Stimulated activated CD8-positive, alpha-beta memory T cell treated with anti-CD3 and anti-CD28 coated beads, Interleukin-15, amount 100 ng/mL, for 4 hours (primary cell): ENCODE results near the gene SPOCK3.
A peak's percentile ranks its signal among the peaks of the same experiment; 100 is the strongest.
"Not testable (repeated sequence)": the region's sequence is repeated elsewhere in the genome, so short reads cannot be mapped to it uniquely, and the experiment has no call there.

ENCODE experiments used
- DNase-seq, 2 donors: peaks; one replicate each; pipeline ENCODE4 v3.0.0-alpha.2; 2020; ENCODE audit warnings: low read depth in 2 of 2

SPOCK3 gene

GRCh38 chr4:167035390-167035789, 198.9 kb downstream of the SPOCK3 start:
- DNase-seq, result no peak

- DNase-seq, result no peak
These were observed 199.3 kb downstream of the SPOCK3 start for GRCh38 chr4:167034983-167035382.

- no peak for DNase-seq
These were observed 201.4 kb downstream of the SPOCK3 start for GRCh38 chr4:167032871-167033270.

- DNase-seq, result no peak
These were observed 202.6 kb downstream of the SPOCK3 start for GRCh38 chr4:167031534-167032156.

GRCh38 chr4:167028976-167029375, 205.3 kb downstream of the SPOCK3 start:
- DNase-seq, result no peak

DNA sequence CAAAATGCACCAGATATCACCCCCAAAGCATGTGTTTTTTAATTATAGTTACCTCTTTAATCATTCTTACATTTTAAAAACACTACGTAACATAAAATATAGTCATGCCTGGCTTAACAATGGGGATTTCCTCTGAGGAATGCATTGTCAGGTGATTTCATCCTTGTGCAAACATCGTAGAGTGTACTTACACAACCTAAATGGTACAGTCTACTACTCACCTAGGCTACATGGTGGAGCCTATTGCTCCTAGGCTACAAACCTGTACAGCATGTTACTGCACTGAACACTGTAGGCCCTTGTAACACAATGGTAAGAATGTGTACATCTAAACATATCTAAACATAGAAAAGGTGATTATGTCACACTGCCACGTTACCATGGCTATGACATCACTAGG, 208.6 kb downstream of the SPOCK3 start:
- no peak for DNase-seq

GRCh38 chr4:167023364-167023925, 210.8 kb downstream of the SPOCK3 start:
- DNase-seq, result no peak

DNA sequence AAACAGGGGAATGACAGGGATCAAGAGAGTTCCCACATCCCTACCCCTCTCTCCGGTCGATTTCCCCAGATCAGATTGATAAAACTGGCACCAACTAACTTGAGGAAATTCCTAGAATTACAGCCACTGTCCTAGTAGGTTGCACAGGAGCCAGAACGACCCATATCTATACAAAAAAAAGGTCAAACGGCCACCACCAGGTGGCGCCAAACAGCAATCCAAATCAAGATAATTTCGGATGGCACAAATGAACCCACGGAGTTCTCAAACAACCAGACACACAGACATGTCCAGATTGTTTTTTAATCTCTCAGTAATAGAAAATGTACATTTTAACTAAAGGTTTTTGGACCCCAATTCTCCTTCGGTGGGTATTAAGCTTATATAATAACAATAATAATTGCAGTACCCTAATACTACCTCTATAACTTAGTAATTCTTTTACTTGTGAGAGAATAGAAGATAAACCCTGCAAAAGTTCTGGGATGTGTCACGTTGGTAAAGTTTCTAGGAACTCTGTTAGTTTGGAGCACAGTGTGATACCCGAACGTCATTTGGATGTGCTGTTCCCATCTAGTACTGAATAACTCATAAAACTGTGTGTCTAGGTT, 212.6 kb downstream of the SPOCK3 start:
- peak in 1 of 2 donors; percentile 6 for DNase-seq

DNA sequence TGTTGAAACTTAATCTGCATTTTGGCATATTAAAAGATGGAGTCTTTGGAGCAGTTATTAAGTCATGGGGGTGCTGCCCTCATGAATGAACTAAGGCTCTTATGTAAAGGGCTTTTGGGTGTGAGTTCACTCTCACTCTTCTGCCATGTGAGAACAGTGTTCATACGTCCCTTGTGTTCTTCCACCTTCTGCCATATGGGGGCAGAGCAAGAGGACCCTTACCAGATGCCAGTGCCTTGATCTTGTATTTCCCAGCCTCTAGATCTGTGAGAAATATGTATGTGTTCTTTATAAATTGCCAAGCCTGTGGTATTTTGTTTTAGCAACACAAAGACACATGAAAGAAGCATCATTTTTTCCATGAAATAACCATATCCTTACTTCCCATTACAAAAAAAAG, 213.9 kb downstream of the SPOCK3 start:
- no peak for DNase-seq

DNA sequence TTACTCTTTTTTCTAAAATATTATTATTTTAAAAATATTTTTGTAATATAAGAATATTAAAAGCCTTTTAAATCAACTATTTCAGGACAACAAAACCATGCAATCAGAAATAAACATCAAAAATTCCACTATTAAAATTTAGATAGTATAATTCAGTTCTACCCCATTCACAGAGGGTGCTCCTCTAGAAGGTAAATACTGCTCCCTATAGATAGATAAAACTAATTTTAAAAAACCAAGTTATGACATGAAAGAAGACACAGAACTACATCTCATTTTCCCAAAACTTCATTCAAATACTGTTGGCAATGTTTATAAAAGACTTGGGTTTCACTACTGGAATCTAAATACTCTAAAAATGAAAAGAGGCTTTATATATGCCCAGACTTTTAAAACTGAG, 219.3 kb downstream of the SPOCK3 start:
- no peak for DNase-seq

- no peak for DNase-seq
These were observed 231.0 kb downstream of the SPOCK3 start for GRCh38 chr4:167003326-167003725.

DNA sequence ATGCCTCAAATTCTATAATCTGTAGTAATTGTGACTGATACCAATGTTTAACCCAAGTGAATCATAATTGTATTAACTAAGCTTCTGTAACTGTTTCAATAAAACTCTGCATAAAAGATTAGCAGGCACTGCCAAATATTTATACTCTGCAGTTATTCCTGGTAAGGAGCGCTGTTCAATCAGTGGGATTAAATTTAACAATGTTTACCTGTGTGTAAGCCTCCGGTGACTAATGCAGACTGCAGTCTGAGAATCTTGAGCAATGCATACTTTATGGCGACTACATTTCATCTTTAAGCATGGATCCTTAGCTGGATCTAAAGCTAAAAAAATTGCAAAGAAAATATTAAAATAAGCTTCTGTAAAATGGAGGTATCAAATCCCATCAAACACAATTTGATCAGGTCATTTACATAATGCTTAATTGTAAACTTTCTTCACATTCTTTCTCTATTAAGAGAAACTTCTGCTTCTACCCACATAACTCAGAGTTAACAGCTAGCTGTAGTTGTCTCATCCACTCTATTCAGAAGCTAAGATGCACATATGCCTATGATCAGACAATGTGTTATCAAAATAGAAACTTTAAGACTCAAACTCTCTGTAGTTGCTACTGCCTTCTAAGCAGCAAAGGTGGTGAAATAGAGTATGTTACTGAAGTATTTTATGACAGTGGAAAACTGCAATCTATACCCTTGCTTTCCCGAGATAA, 234.0 kb downstream of the SPOCK3 start:
- DNase-seq, result no peak

DNA sequence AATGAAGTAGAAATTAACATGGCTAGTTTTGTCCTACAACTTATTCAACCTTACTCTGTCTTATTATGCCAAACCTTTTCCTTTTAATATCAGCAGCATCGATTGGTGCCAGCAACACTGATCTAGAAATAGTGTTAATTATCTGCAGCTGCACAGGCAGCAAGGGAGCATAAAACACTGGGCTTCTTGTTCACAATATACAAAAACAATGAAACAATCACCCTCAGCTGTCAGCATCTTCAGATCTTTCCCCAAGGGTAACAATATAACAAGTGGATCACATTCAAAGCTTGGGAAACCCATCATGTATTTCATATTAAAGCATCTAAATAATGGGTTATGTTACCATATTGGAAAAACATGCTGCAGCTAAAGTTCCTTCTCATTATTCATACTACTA, 238.1 kb downstream of the SPOCK3 start:
- no peak for DNase-seq

DNA sequence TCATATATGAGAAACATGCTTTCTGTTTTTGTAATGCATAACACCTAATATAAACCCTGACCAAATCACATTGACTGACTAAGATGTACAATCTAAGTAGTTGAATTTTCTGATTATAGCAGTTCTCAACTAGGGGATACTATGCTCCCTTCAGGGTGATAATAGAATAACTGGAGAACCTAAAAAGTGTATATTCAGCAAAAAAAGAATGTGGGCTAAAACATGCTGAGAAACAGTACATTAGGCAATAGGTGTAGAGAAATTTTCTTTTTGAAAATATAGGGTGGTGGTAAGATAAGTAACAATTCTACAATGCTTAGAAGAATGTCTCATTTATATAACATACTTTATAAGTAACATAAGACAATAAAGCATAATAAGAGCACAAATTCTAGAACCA, 239.6 kb downstream of the SPOCK3 start:
- no peak for DNase-seq

GRCh38 chr4:166991006-166991561, 243.2 kb downstream of the SPOCK3 start:
- no peak for DNase-seq

DNA sequence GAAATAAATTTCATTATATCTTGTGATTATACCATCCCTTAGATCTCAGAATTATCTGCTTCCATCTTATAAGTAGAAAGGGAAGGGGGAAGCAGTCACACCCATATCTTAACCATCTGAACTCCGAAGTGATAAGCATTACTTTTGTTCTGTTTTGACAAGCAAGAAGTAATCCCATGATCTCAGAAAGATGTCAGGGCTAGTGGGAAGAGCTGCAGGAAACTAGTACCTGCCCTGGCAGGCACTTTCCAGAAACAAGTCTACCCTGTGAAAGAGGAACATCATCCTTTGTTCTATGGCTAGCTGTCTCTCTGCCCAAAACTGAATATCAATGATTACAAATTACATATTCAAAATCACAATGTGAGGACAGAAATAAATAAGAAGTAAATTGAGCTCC, 244.4 kb downstream of the SPOCK3 start:
- DNase-seq, result no peak

DNA sequence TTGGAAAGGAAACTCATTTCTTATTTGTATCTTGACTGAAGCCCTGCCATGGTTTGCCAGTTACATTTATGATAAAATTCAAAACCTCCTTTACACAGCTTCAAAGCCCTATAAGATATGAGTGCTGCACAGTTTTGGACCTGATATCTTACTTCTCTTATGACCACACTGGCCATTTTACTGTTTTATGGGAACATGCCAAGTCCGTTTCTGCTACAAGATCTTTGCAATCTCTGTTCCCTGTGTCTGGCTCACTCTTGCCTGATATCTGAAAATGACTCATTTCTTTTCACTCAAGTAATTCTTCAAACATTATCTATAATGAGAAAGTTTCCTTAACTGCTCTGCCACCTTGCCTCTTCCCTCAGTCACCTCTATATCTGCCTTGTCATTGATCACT, 247.3 kb downstream of the SPOCK3 start:
- DNase-seq, result no peak

DNA sequence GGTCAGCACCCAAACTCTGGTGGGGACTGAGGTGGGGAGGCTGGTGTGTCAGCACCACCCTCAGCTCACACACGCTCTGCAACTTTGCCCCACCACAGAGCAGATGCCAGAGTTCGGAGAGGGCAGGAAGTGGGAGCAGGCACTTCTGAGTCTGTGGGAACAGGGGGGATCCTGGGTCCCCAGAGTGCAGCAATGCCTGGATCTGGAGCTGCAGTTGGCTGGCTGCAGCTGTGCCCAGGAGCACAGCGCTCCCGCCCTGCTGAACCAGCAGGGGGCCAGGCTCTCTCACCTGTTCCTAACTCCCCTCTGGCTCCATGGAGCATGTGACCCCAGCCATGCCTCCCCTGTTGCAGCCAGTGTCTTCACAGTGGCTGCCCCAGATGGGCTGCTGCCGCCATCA, 252.4 kb downstream of the SPOCK3 start:
- DNase-seq, result no peak

DNA sequence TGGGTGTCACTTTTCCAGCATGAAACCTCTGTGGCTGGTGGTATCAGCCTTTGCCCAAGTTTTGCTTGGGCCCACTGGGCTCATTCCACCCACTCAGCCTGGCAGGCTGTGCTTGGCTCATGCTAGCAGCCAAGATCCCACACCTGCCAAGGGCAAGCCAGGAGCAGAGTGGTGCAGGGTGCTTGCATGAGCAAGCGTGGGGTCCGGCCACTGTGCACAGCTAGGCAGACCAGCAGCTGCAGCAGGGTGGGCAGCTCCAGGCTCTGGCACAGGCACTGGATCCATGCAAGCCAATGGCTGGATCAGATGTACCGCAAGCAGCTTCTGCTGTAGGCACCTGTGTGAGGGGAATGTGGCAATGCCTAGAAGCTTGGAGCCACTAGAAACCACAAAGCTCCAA, 253.9 kb downstream of the SPOCK3 start:
- DNase-seq, result no peak

DNA sequence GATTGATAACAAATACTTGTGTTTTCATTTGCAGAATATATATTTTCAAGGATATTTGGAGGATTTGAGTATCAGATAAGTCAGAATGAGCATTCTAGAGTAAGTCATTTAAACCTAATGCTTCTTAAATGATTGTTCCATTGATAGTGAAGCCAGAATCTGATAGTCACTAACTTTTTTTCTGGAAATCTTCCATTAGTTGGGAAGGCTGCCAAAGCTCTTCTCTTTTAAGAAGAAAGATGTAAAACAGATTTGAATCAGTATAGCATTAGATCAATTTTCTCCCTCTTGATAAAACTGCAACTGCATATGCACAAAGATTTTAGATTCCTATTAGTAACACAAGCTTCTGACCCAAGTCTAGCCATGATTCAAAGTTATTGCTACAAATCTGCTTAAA, 256.7 kb downstream of the SPOCK3 start:
- DNase-seq, result no peak

GRCh38 chr4:166972071-166972470, 262.2 kb downstream of the SPOCK3 start:
- DNase-seq, result no peak

GRCh38 chr4:166968219-166968618, 266.1 kb downstream of the SPOCK3 start:
- not testable (repeated sequence) for DNase-seq

DNA sequence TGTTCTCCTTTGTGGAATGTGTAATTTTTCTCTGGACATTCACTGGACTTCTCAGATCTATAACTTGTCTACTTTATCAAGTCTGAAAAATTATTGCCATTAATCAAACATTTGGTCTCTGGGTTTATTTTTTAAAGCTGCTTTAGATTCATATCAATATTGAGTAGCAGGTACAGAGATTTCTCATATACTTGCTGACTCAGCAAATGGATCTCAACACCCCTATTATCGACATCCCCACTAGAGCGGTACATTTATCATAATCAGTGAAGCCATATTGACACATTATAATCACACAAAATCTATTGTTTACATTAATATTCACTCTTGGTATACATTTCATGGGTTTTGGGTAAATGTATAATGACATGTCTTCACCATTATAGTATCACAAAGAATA, 268.7 kb downstream of the SPOCK3 start:
- DNase-seq, result no peak
